T-cell (primary cell): ENCODE data around the gene ARHGAP4. TPM values are rescaled to one million over a fixed set of nuclear protein-coding genes. Genes with fewer than 3 reads are reported as not detected.

Source experiments
- ATAC-seq, 4 experiments: fragments of 200-7000 bp in 3 of 4; fragments of 150-1000 bp in 1 of 4; cut with Tn5 transposase; replicated peaks in 1 of 4; 1 replicate in 3 of 4; 2 replicates in 1 of 4; pipeline ENCODE4 v1.10.0; 2021; ENCODE audit warnings: moderate library complexity in 3 of 4, mild to moderate bottlenecking in 2 of 4, moderate number of reproducible peaks in 1 of 4
- CTCF ChIA-PET, 2 donors: fragments of 300-600 bp; sonication (Branson Sonifier 250); formaldehyde crosslinking; loops; one replicate each; lab custom pipeline; 2022; ENCODE audit warnings: antibody characterized with exemption in 2 of 2; lab: Charles Lee
- POLR2A ChIA-PET, 2 donors: fragments of 300-600 bp; sonication (Branson Sonifier 250); formaldehyde crosslinking; loops; one replicate each; lab custom pipeline; 2022; ENCODE audit warnings: antibody characterized with exemption in 2 of 2; lab: Charles Lee
- DNase-seq, 35 experiments: peaks; one replicate each; pipeline versions ENCODE4 v3.0.0 to v3.0.0-alpha.2; 2013 to 2023
- H3K27ac ChIP-seq: one replicate; pipeline ENCODE4 v1.5.1; 2013; ENCODE audit warnings: low read length
- H3K27me3 ChIP-seq, 2 experiments: replicated peaks in 1 of 2; 1 replicate in 1 of 2; 2 replicates in 1 of 2; pipeline versions ENCODE4 v1.6.1 to v1.7.0; 2013; ENCODE audit warnings: low read length in 1 of 2, mixed read lengths in 1 of 2; ENCODE audit not compliant: control insufficient read depth in 2 of 2, insufficient read depth in 2 of 2; ENCODE audit errors: extremely low read depth in 1 of 2
- H3K36me3 ChIP-seq, 2 donors: 1 replicate in 1 of 2; 2 replicates in 1 of 2; pipeline versions ENCODE4 v1.6.1 to v1.7.0; 2013; ENCODE audit warnings: low read length in 1 of 2; ENCODE audit not compliant: control insufficient read depth in 2 of 2, insufficient read depth in 1 of 2; ENCODE audit errors: extremely low read depth in 1 of 2
- H3K4me1 ChIP-seq, 2 experiments: 1 replicate in 1 of 2; 2 replicates in 1 of 2; pipeline versions ENCODE4 v1.6.1 to v1.7.0; 2013; ENCODE audit warnings: low read length in 2 of 2, mixed read lengths in 1 of 2; ENCODE audit not compliant: insufficient read depth in 2 of 2, control insufficient read depth in 1 of 2; ENCODE audit errors: extremely low read depth in 1 of 2
- H3K4me3 ChIP-seq, 2 donors: 1 replicate in 1 of 2; 2 replicates in 1 of 2; pipeline versions ENCODE4 v1.5.1 to v1.7.0; 2013; ENCODE audit warnings: mild to moderate bottlenecking in 2 of 2, low read length in 1 of 2, moderate library complexity in 1 of 2; ENCODE audit not compliant: control insufficient read depth in 1 of 2; ENCODE audit errors: extremely low read depth in 1 of 2
- H3K9me3 ChIP-seq: 2 replicates; pipeline ENCODE4 v1.7.0; 2013
- H3K27ac Mint-ChIP-seq, 2 donors: one replicate each; pipeline ENCODE4 v1.8.0; 2020 to 2021; ENCODE audit warnings: mild to moderate bottlenecking in 2 of 2, mixed read lengths in 2 of 2
- H3K27me3 Mint-ChIP-seq, 2 donors: one replicate each; pipeline ENCODE4 v1.8.0; 2021 to 2022; ENCODE audit warnings: mixed read lengths in 2 of 2
- H3K36me3 Mint-ChIP-seq: one replicate; pipeline ENCODE4 v1.8.0; 2021; ENCODE audit warnings: mixed read lengths
- H3K4me1 Mint-ChIP-seq, 3 donors: one replicate each; pipeline ENCODE4 v1.8.0; 2020 to 2022; ENCODE audit warnings: mixed read lengths in 3 of 3, mild to moderate bottlenecking in 1 of 3
- H3K4me3 Mint-ChIP-seq, 3 donors: one replicate each; pipeline ENCODE4 v1.8.0; 2020 to 2022; ENCODE audit warnings: mild to moderate bottlenecking in 3 of 3, mixed read lengths in 3 of 3, moderate library complexity in 3 of 3
- H3K9me3 Mint-ChIP-seq, 3 donors: one replicate each; pipeline ENCODE4 v1.8.0; 2020 to 2022; ENCODE audit warnings: mixed read lengths in 3 of 3
- WGBS: methylation state at CpG from one replicate; pipeline ENCODE4 v1.1.5; 2013; ENCODE audit warnings: missing lambda C conversion rate; ENCODE audit not compliant: insufficient coverage; 5-methylcytosine and 5-hydroxymethylcytosine counted together
- total RNA-seq, 35 experiments: library from RNA in 6 of 35; stranded (reverse) in 6 of 35; fragments of 120-200 nt in 1 of 35; gene quantifications; one replicate each; pipeline versions ENCODE4 v1.2.1 to v1.2.4 and lab custom pipeline; 2013 to 2026

ARHGAP4 gene
- total RNA-seq, 5 donors from 2014 or later (not counting 1 experiment from before 2014, with no cell fraction given) = 420 to 485 (median 468) TPM

- H3K4me1 Mint-ChIP-seq = peaks cover 49 to 50% (median 49%) of the 10 kb centered on the region in 3 donors
- H3K27me3 ChIP-seq = peaks cover 0 to 3% of the 10 kb centered on the region in 2 experiments
- no peak overlapping the region for H3K27ac ChIP-seq
- peak overlapping the region; percentile 58 to 66 for H3K27ac Mint-ChIP-seq
- POLR2A ChIA-PET = interaction anchor here in 1 of 2 donors (0.6 kb wide), 1 partner anchor 50 kb away, joined by 3 read pairs; no protein-coding TSS in a partner anchor
- DNase-seq (peak in 33 of 35 experiments; percentile 42 to 80 (median 59)), ATAC-seq (peak; percentile 71 to 92 (median 77))
- H3K9me3 Mint-ChIP-seq = no peaks in the 10 kb centered on the region
- peaks cover 0 to 17% of the 10 kb centered on the region in 2 donors for H3K27me3 Mint-ChIP-seq
- H3K4me3 Mint-ChIP-seq = peak overlapping the region; percentile 46 to 54 (median 46)
- no peaks in the 10 kb centered on the region for H3K36me3 Mint-ChIP-seq
- peak overlapping the region in 1 of 2 donors; percentile 10 for H3K4me3 ChIP-seq
- peaks cover 24 to 60% of the 10 kb centered on the region in 2 experiments for H3K4me1 ChIP-seq
- CTCF ChIA-PET = no interaction called here
- 36% methylated on average over 10 of the region's 26 CpGs for WGBS
- no peaks in the 10 kb centered on the region for H3K36me3 ChIP-seq
- no peaks in the 10 kb centered on the region for H3K9me3 ChIP-seq
Observed at GRCh38 chrX:153900831-153901752, 25.0 kb downstream of the ARHGAP4 start.

GRCh38 chrX:153897899-153898298 lies 28.2 kb downstream of the ARHGAP4 start:
- H3K27me3 Mint-ChIP-seq = peaks cover 0 to 26% of the 10 kb centered on the region in 2 donors
- Histone ChIP-seq H3K36me3 (no peaks in the 10 kb centered on the region), H3K4me1 (peaks cover 15 to 28% of the 10 kb centered on the region in 2 experiments), H3K27ac (no peak overlapping the region), H3K9me3 (no peaks in the 10 kb centered on the region), H3K4me3 (no peak overlapping the region), H3K27me3 (peaks cover 0 to 4% of the 10 kb centered on the region in 2 experiments)
- ATAC-seq = no peak
- POLR2A ChIA-PET = no interaction called here
- peaks cover 26 to 28% (median 28%) of the 10 kb centered on the region in 3 donors for H3K4me1 Mint-ChIP-seq
- H3K4me3 Mint-ChIP-seq = no peak overlapping the region
- no peak for DNase-seq
- H3K27ac Mint-ChIP-seq = no peak overlapping the region
- CTCF ChIA-PET = interaction anchor here in 1 of 2 donors (0.6 kb wide), 1 partner anchor 111 kb away, joined by 6 read pairs; no protein-coding TSS in a partner anchor
- H3K9me3 Mint-ChIP-seq = no peaks in the 10 kb centered on the region
- H3K36me3 Mint-ChIP-seq = no peaks in the 10 kb centered on the region

- Mint-ChIP-seq H3K27me3 (peaks cover 16 to 32% of the 10 kb centered on the region in 2 donors), H3K4me1 (peaks cover 0 to 12% (median 3%) of the 10 kb centered on the region in 3 donors), H3K4me3 (no peak overlapping the region), H3K9me3 (no peaks in the 10 kb centered on the region), H3K27ac (no peak overlapping the region), H3K36me3 (no peaks in the 10 kb centered on the region)
- ChIA-PET CTCF (no interaction called here), POLR2A (no interaction called here)
- no CpG with 5 or more reads among the region's 6 CpGs for WGBS
- Histone ChIP-seq H3K4me3 (no peak overlapping the region), H3K4me1 (peaks cover 0 to 22% of the 10 kb centered on the region in 2 experiments), H3K9me3 (no peaks in the 10 kb centered on the region), H3K27me3 (peaks cover 0 to 34% of the 10 kb centered on the region in 2 experiments), H3K36me3 (no peaks in the 10 kb centered on the region), H3K27ac (no peak overlapping the region)
- no peak for ATAC-seq
- no peak for DNase-seq
Observed at GRCh38 chrX:153889123-153889522, 36.9 kb downstream of the ARHGAP4 start.

GRCh38 chrX:153888344-153888743 lies 37.7 kb downstream of the ARHGAP4 start:
- peaks cover 0 to 12% (median 3%) of the 10 kb centered on the region in 3 donors for H3K4me1 Mint-ChIP-seq
- H3K36me3 Mint-ChIP-seq = no peaks in the 10 kb centered on the region
- DNase-seq (no peak), ATAC-seq (peak in 1 of 4 experiments; percentile 22)
- Histone ChIP-seq H3K4me1 (peaks cover 0 to 22% of the 10 kb centered on the region in 2 experiments), H3K9me3 (no peaks in the 10 kb centered on the region), H3K4me3 (no peak overlapping the region), H3K27ac (no peak overlapping the region), H3K27me3 (peaks cover 0 to 42% of the 10 kb centered on the region in 2 experiments), H3K36me3 (no peaks in the 10 kb centered on the region)
- H3K4me3 Mint-ChIP-seq = no peak overlapping the region
- WGBS = no CpG with 5 or more reads among the region's 6 CpGs
- H3K27me3 Mint-ChIP-seq = peaks cover 23 to 33% of the 10 kb centered on the region in 2 donors
- no peaks in the 10 kb centered on the region for H3K9me3 Mint-ChIP-seq
- POLR2A ChIA-PET = no interaction called here
- CTCF ChIA-PET = no interaction called here
- H3K27ac Mint-ChIP-seq = no peak overlapping the region

- ATAC-seq = no peak
- Mint-ChIP-seq H3K4me3 (peak overlapping the region in 1 of 3 donors; percentile 45), H3K36me3 (no peaks in the 10 kb centered on the region), H3K27ac (no peak overlapping the region), H3K9me3 (no peaks in the 10 kb centered on the region), H3K4me1 (peaks cover 0 to 12% (median 3%) of the 10 kb centered on the region in 3 donors), H3K27me3 (peaks cover 23 to 25% of the 10 kb centered on the region in 2 donors)
- WGBS = 67% methylated on average over 5 of the region's 8 CpGs
- ChIA-PET POLR2A (no interaction called here), CTCF (no interaction called here)
- Histone ChIP-seq H3K9me3 (no peaks in the 10 kb centered on the region), H3K4me1 (peaks cover 0 to 22% of the 10 kb centered on the region in 2 experiments), H3K27me3 (peaks cover 0 to 48% of the 10 kb centered on the region in 2 experiments), H3K4me3 (no peak overlapping the region), H3K27ac (no peak overlapping the region), H3K36me3 (no peaks in the 10 kb centered on the region)
- DNase-seq = no peak
Observed at GRCh38 chrX:153887385-153887784, 38.7 kb downstream of the ARHGAP4 start.

DNA sequence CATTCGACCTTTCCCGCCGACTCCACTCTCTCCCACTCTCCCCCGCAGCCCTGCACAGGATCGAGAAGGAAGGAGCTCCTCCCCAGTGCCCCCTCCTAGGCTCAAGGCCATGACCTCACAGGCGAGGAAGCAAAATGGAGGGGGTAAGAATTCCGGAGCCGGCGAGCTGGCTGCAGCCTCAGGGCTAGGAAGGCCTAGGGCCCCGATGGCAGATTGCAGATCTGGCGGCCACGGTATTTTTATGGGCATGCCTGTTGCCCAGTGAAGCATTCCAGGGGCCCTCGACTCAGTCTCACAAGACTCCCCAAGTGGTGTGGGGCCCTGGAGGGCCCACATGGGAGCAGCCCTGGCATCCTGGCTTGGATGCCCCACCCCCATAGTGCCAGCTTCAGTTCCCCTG lies 39.1 kb downstream of the ARHGAP4 start:
- ChIA-PET CTCF (no interaction called here), POLR2A (no interaction called here)
- no CpG with 5 or more reads among the region's 13 CpGs for WGBS
- Histone ChIP-seq H3K27me3 (peaks cover 0 to 51% of the 10 kb centered on the region in 2 experiments), H3K4me3 (no peak overlapping the region), H3K9me3 (no peaks in the 10 kb centered on the region), H3K4me1 (peaks cover 0 to 22% of the 10 kb centered on the region in 2 experiments), H3K27ac (no peak overlapping the region), H3K36me3 (no peaks in the 10 kb centered on the region)
- ATAC-seq = no peak
- Mint-ChIP-seq H3K4me1 (peaks cover 0 to 13% (median 3%) of the 10 kb centered on the region in 3 donors), H3K27ac (no peak overlapping the region), H3K36me3 (no peaks in the 10 kb centered on the region), H3K27me3 (peaks cover 24 to 26% of the 10 kb centered on the region in 2 donors), H3K9me3 (no peaks in the 10 kb centered on the region), H3K4me3 (peak overlapping the region in 1 of 3 donors; percentile 45)
- no peak for DNase-seq
